Endothelial cell of umbilical vein (primary cell): ENCODE measurements around the gene GXYLT2.

Source experiments
- EZH2 ChIP-seq: IDR thresholded peaks from 2 replicates; pipeline ENCODE4 v1.6.1; 2012; ENCODE audit warnings: borderline replicate concordance, low read depth, mild to moderate bottlenecking, moderate library complexity, low read length, inconsistent platforms; ENCODE audit not compliant: severe bottlenecking
- JUN ChIP-seq: IDR thresholded peaks from 2 replicates; pipeline ENCODE4 v1.6.1; 2011; ENCODE audit warnings: borderline replicate concordance, low read depth; ENCODE audit not compliant: insufficient read length, insufficient read depth
- POLR2A ChIP-seq: IDR thresholded peaks from 2 replicates; pipeline ENCODE4 v1.6.1; 2012; ENCODE audit warnings: low read depth, mild to moderate bottlenecking, control low read depth, low read length
- POLR2AphosphoS5 ChIP-seq: IDR thresholded peaks from 2 replicates; pipeline ENCODE4 v1.6.1; 2012; ENCODE audit warnings: low read depth, mild to moderate bottlenecking, control low read depth, low read length, moderate library complexity; ENCODE audit not compliant: insufficient read depth
- TF ChIP-seq, protein P1 (sequence below), 2 donors: IDR thresholded peaks; 1 replicate in 1 of 2; 2 replicates in 1 of 2; pipeline ENCODE4 v1.5.1; 2011; ENCODE audit warnings: low read length in 2 of 2, mild to moderate bottlenecking in 2 of 2, moderate library complexity in 2 of 2, control low read depth in 1 of 2, inconsistent platforms in 1 of 2, low read depth in 1 of 2; ENCODE audit not compliant: insufficient read depth in 1 of 2; ENCODE audit errors: extremely low read depth in 1 of 2
- TF ChIP-seq, protein P2 (sequence below): IDR thresholded peaks from 2 replicates; pipeline ENCODE4 v1.6.1; 2011; ENCODE audit not compliant: insufficient read depth, insufficient read length

DNA sequence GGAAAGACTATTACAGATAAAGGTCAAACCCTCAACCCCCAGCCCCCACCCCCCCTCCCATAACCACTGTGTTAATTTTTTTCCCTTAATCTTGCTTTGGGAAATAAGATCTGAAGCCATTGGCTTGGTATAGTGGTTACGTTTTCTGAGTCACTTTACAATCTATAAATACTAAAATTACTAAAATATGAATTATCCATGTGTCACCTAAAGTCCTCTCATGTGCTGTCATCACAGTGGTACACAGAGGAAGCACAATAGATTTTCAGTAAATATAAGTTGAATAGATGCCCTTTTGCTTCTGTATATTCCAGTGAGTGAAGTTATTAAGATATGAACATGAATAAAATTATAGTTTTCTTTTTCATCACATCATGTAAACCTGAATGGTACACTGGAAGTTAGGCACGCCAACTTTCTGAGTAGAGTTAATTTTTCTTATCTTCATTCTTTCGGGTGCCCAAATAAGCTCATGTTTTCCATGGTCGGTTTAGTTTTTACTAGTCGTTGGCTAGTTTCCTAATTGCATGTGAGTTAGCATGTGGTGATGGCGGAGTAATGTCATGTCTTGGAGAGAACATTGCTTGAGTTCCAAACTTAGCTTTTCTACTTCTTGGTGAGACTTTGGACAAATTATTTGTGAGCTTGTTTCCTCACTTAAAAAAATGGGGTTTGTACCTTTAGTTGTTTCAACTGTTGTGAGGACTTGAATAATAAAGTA is 120.3 kb downstream of the GXYLT2 start:
- TF ChIP-seq, protein P1, sequence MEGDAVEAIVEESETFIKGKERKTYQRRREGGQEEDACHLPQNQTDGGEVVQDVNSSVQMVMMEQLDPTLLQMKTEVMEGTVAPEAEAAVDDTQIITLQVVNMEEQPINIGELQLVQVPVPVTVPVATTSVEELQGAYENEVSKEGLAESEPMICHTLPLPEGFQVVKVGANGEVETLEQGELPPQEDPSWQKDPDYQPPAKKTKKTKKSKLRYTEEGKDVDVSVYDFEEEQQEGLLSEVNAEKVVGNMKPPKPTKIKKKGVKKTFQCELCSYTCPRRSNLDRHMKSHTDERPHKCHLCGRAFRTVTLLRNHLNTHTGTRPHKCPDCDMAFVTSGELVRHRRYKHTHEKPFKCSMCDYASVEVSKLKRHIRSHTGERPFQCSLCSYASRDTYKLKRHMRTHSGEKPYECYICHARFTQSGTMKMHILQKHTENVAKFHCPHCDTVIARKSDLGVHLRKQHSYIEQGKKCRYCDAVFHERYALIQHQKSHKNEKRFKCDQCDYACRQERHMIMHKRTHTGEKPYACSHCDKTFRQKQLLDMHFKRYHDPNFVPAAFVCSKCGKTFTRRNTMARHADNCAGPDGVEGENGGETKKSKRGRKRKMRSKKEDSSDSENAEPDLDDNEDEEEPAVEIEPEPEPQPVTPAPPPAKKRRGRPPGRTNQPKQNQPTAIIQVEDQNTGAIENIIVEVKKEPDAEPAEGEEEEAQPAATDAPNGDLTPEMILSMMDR (IDR thresholded peaks at IDR 0.05; ENCODE audit: extremely low read depth in 1 of 2, insufficient read depth in 1 of 2, low read depth in 1 of 2, low read length in 2 of 2): no peak
- no peak for TF ChIP-seq POLR2AphosphoS5
- TF ChIP-seq POLR2A: no peak
- TF ChIP-seq, protein P2, sequence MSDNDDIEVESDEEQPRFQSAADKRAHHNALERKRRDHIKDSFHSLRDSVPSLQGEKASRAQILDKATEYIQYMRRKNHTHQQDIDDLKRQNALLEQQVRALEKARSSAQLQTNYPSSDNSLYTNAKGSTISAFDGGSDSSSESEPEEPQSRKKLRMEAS: no peak
- no peak for TF ChIP-seq JUN
- TF ChIP-seq EZH2: no peak
